Neural cell (in vitro differentiated cells): ENCODE results near the gene MMADHC. TPM values are rescaled to one million over a fixed set of nuclear protein-coding genes. Genes with fewer than 3 reads are reported as not detected.
"Not testable (repeated sequence)": the region's sequence is repeated elsewhere in the genome, so short reads cannot be mapped to it uniquely, and the experiment has no call there.

Experiments used
- H2AFZ ChIP-seq: fragments of 200-600, 300-800 bp; sonication (generic), shearing (Covaris generic); 2 replicates; pipeline ENCODE4 v1.6.0; 2014; ENCODE audit warnings: low read depth, mild to moderate bottlenecking, antibody characterized with exemption, low read length, moderate library complexity
- H3F3A ChIP-seq: fragments of 200-600 bp; shearing (Covaris generic); 2 replicates; pipeline ENCODE4 v1.6.1; 2016; ENCODE audit warnings: mild to moderate bottlenecking, moderate library complexity, mixed read lengths, antibody characterized with exemption, low read length; ENCODE audit not compliant: insufficient read depth, poor library complexity, severe bottlenecking
- H3K27ac ChIP-seq: fragments of 200-600, 300-800 bp; sonication (generic), shearing (Covaris generic); 2 replicates; pipeline ENCODE4 v1.5.1; 2014; ENCODE audit warnings: mild to moderate bottlenecking, low read length, moderate library complexity
- H3K27me3 ChIP-seq: fragments of 300-800, 200-600 bp; sonication (generic), shearing (Covaris generic); 2 replicates; pipeline ENCODE4 v1.6.0; 2014; ENCODE audit warnings: mild to moderate bottlenecking, low read depth, low read length, moderate library complexity; ENCODE audit not compliant: insufficient read depth
- H3K36me3 ChIP-seq: fragments of 300-800, 200-600 bp; sonication (generic), shearing (Covaris generic); 2 replicates; pipeline ENCODE4 v1.5.1; 2014; ENCODE audit warnings: mild to moderate bottlenecking, antibody characterized with exemption, low read length, moderate library complexity; ENCODE audit not compliant: insufficient read depth
- H3K4me2 ChIP-seq: fragments of 300-800, 200-600 bp; sonication (generic), shearing (Covaris generic); 2 replicates; pipeline ENCODE4 v1.6.0; 2014; ENCODE audit warnings: mild to moderate bottlenecking, low read length
- H3K4me3 ChIP-seq: fragments of 300-800, 200-600 bp; sonication (generic), shearing (Covaris generic); 2 replicates; pipeline ENCODE4 v1.5.1; 2014; ENCODE audit warnings: mild to moderate bottlenecking, low read length, moderate library complexity
- H3K79me2 ChIP-seq: fragments of 200-600 bp; shearing (Covaris generic); replicated peaks from 2 replicates; pipeline ENCODE4 v1.6.0; 2014; ENCODE audit warnings: mild to moderate bottlenecking, low read length, moderate library complexity; ENCODE audit not compliant: insufficient read depth
- H3K9ac ChIP-seq: fragments of 300-800, 200-600 bp; sonication (generic), shearing (Covaris generic); 2 replicates; pipeline ENCODE4 v1.6.1; 2016; ENCODE audit warnings: mild to moderate bottlenecking, low read length, mixed read lengths
- H3K9me2 ChIP-seq: fragments of 200-600 bp; shearing (Covaris generic); 2 replicates; pipeline ENCODE4 v1.6.1; 2016; ENCODE audit warnings: mild to moderate bottlenecking, low read length, mixed read lengths; ENCODE audit not compliant: insufficient read depth
- H3K9me3 ChIP-seq: fragments of 200-600, 300-800 bp; sonication (generic), shearing (Covaris generic); 2 replicates; pipeline ENCODE4 v1.6.1; 2016; ENCODE audit warnings: mild to moderate bottlenecking, mixed run types, low read length, moderate library complexity, mixed read lengths
- H4K20me1 ChIP-seq: fragments of 200-600 bp; shearing (Covaris generic); 2 replicates; pipeline ENCODE4 v1.6.1; 2016; ENCODE audit warnings: mild to moderate bottlenecking, mixed run types; ENCODE audit not compliant: insufficient read depth
- CTCF ChIP-seq: fragments of 450-650 bp; IDR thresholded peaks from 2 replicates; pipeline ENCODE4 v1.5.1; 2014; ENCODE audit warnings: antibody characterized with exemption, mild to moderate bottlenecking, moderate library complexity; ENCODE audit not compliant: poor library complexity, severe bottlenecking
- EP300 ChIP-seq: fragments of 450-650 bp; conservative IDR thresholded peaks from 2 replicates; pipeline ENCODE4 v1.6.1; 2014; ENCODE audit warnings: antibody characterized with exemption, mild to moderate bottlenecking, moderate library complexity; ENCODE audit not compliant: poor library complexity, severe bottlenecking
- EZH2 ChIP-seq: fragments of 200-600, 300-800 bp; shearing (Covaris generic), sonication (generic); IDR thresholded peaks from 2 replicates; pipeline ENCODE4 v1.6.1; 2014; ENCODE audit warnings: antibody characterized with exemption, low read length, borderline replicate concordance, mild to moderate bottlenecking; ENCODE audit not compliant: insufficient read depth, poor library complexity, severe bottlenecking
- MXI1 ChIP-seq: fragments of 450-650 bp; conservative IDR thresholded peaks from 2 replicates; pipeline ENCODE4 v1.6.1; 2014; ENCODE audit warnings: antibody characterized with exemption, mild to moderate bottlenecking; ENCODE audit not compliant: poor library complexity, severe bottlenecking
- POLR2AphosphoS5 ChIP-seq: IDR thresholded peaks from 2 replicates; pipeline ENCODE4 v1.6.1; 2012
- RAD21 ChIP-seq: fragments of 450-650 bp; conservative IDR thresholded peaks from 2 replicates; pipeline ENCODE4 v1.6.1; 2014; ENCODE audit warnings: antibody characterized with exemption, mild to moderate bottlenecking, moderate library complexity
- REST ChIP-seq: IDR thresholded peaks from 2 replicates; pipeline ENCODE4 v1.6.1; 2012; ENCODE audit warnings: borderline replicate concordance
- SMC3 ChIP-seq: fragments of 450-650 bp; conservative IDR thresholded peaks from 2 replicates; pipeline ENCODE4 v1.6.1; 2014; ENCODE audit warnings: antibody characterized with exemption, mild to moderate bottlenecking, moderate library complexity; ENCODE audit not compliant: poor library complexity
- TAF1 ChIP-seq: IDR thresholded peaks from 2 replicates; pipeline ENCODE4 v1.6.1; 2012; ENCODE audit warnings: low read depth
- polyA plus RNA-seq: library from polyadenylated mRNA; depleted of rRNA; stranded (reverse); fragments of >200 nt; gene quantifications from 2 replicates; pipeline ENCODE4 v1.2.3, GENCODE V29; 2014

Gene MMADHC
- polyA plus RNA-seq, 1 donor from 2014 or later, result 250 TPM

GRCh38 chr2:149566652-149567051, 20.9 kb downstream of the MMADHC start:
- H3K9me3 ChIP-seq, result no peaks in the 10 kb centered on the region
- H4K20me1 ChIP-seq, result no peaks in the 10 kb centered on the region
- H3K9me2 ChIP-seq, result no peaks in the 10 kb centered on the region
- no peak overlapping the region for H3K9ac ChIP-seq
- H3F3A ChIP-seq, result no peaks in the 10 kb centered on the region
- H3K4me3 ChIP-seq, result no peak overlapping the region
- TF ChIP-seq RAD21 (no peak), SMC3 (no peak), MXI1 (no peak), REST (no peak), EZH2 (no peak), EP300 (no peak), CTCF (no peak), TAF1 (no peak), POLR2AphosphoS5 (no peak)
- H2AFZ ChIP-seq, result no peak overlapping the region
- H3K36me3 ChIP-seq, result peaks cover 18% of the 10 kb centered on the region
- peaks cover 8% of the 10 kb centered on the region for H3K79me2 ChIP-seq
- no peaks in the 10 kb centered on the region for H3K27me3 ChIP-seq
- H3K27ac ChIP-seq, result no peak overlapping the region
- no peak overlapping the region for H3K4me2 ChIP-seq

- H3K4me3 ChIP-seq, H3F3A ChIP-seq, H3K27ac ChIP-seq, H4K20me1 ChIP-seq, H2AFZ ChIP-seq, H3K79me2 ChIP-seq, H3K9ac ChIP-seq, H3K27me3 ChIP-seq, H3K4me2 ChIP-seq, H3K9me3 ChIP-seq, H3K9me2 ChIP-seq: not testable (repeated sequence)
- peaks cover 14% of the 10 kb centered on the region for H3K36me3 ChIP-seq
These were observed 21.9 kb downstream of the MMADHC start for GRCh38 chr2:149565625-149566024.

GRCh38 chr2:149564983-149565382, 22.6 kb downstream of the MMADHC start:
- Histone ChIP-seq H3F3A (no peaks in the 10 kb centered on the region), H3K9ac (no peak overlapping the region), H3K9me2 (no peaks in the 10 kb centered on the region), H2AFZ (no peak overlapping the region), H3K4me2 (no peak overlapping the region), H3K36me3 (peaks cover 8% of the 10 kb centered on the region), H3K27ac (no peak overlapping the region), H3K4me3 (no peak overlapping the region), H3K9me3 (no peaks in the 10 kb centered on the region), H4K20me1 (no peaks in the 10 kb centered on the region), H3K27me3 (no peaks in the 10 kb centered on the region), H3K79me2 (no peaks in the 10 kb centered on the region)
- TF ChIP-seq EP300 (no peak), SMC3 (no peak), TAF1 (no peak), RAD21 (no peak), EZH2 (no peak), MXI1 (no peak), CTCF (no peak), POLR2AphosphoS5 (no peak), REST (no peak)
